Measurements from ENCODE around the gene CYP24A1.
"Not testable (repeated sequence)": the region's sequence is repeated elsewhere in the genome, so short reads cannot be mapped to it uniquely, and the experiment has no call there.

Gene CYP24A1

DNA sequence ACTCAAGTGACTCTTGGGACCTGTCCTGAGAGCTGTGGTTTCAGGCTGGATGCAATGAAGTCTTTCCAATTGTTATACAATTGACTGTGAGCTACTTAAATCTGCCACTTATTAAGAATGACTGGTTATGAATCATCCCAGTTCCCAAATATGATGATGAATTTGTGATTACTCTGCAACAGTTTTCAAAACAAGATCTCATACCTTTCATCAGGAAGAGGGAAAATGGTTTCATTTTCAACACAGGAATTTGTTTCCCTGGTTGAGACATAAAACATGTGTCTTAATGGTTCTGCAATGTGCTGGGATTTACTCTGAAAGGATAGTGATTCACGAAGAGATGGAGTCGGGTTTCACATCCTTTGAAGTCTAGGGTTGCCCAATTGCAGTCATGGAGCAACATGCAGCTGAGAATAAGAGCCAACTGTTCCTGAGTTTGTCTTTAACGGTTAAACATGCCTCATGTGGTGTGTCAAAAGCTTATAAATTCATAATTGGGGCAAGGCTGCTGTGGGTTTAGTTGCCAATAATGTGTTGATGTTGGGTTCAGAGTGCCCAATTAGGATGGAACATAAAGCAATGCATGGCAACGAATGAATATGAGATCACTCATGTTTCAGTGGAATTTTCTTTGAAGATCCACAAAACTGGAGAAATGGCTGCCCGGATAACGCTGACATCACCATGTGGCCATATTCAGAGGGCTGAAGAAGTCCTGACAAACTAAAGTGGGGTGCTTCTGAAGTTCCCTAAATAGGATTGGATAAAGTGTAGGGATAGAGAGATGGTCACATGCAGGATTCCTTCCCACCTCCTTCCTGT is 41.0 kb downstream of the CYP24A1 start:
- no peak for DNase-seq

DNA sequence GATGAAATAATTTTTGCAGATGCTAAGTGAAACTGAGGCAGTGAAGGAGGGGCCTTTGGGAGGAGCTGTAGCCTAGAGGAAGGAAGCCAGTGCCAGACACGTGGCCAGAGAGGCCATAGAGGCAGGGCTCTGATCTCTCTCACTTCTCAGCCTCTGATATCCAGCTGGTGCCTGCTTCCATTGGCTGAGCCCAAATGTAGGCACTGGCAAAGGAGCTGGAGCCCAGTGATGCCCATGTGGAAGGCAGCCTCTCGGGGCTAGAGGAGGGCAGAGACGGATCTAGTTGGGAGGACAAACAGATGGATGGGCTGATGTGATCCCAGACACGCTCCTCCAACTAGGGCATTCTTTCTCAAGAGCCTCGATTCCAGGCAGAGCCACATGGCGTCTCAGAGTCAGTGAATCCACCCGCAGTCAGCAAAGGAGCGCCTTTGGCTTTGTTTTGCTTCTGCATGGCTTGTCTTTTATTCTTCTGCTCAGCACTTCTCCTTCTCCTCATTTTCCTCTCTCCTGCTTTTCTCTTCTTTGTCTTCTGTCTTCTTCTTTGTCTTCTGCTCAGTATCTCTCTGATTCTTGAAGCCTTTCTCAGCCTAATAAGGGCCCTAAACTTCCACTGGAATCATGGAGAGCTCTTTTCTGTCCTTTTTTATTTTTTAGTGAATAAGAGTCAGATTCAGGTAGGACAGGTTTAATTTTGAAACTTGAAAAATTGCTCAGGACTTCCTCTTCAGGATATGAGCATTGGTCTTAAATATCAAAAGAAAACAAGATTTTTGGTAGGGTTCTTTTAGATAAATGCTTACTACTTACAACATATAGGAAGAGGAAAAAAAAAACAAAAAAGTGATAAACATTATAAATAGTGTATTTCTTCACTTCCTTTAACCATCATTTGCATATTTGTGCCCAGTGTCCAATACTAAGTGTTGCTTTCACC is 41.8 kb downstream of the CYP24A1 start:
- DNase-seq, result no peak

DNA sequence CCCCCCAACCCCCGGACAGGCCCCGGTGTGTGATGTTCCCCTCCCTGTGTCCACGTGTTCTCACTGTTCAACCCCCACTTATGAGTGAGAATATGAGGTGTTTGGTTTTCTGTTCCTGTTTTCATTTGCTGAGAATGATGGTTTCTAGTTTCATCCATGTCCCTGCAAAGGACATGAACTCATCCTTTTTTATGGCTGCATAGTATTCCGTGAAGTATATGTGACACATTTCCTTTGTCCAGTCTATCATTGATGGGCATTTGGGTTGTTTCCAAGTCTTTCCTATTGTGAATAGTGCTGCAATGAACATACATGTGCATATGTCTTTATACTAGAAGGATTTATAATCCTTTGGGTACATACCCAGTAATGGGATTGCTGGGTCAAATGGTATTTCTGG is 42.7 kb downstream of the CYP24A1 start:
- not testable (repeated sequence) for DNase-seq

DNA sequence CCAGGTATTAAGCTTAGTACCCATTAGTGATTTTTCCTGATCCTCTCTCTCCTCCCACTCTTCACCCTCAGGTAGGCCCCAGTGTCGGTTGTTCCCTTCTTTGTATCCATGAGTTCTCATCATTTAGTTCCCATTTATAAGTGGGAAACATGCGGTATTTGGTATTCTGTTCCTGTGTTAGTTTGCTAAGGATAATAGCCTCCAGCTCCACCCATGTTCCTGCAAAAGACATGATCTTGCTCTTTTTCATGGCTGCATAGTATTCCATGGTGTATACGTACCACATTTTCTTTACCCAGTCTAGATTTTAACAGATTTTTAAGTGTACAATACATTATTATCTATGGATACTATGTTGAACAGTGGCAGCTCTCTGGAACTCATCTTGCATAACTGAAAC is 44.4 kb downstream of the CYP24A1 start:
- DNase-seq, result no peak

DNA sequence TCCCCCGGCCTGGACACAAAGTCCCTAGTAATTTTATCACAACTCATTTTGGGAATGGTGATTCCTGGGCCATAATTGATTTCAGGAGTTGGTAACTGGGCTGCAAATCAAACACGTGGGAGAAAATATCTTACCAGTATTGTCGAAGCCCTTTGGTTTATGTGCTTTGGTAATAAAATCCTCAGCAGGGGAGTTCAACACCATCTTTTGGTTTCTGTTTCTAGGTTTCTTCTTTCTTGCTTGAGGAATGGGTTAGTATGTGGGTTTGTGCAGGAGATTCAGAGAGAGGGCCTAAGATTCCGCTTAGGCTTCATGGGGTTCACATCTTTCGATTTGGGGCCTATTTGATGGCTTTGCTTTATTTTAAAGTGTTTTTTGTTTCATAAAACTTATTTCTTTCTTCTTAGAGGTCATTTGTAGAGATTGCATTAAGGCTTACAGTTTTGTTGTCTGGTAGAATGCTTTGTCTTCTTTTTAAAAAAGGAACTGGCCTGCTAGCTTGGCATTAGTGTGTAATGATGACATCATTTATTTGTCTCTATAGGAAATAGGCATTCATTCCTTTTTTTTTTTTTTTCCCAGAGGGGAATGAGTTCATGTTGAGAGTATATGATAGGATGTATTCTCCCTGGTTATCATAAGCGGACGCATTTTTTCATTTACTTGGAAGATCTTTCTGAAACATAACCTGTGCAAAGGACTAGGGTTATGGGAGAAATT is 45.8 kb downstream of the CYP24A1 start:
- no peak for DNase-seq

DNA sequence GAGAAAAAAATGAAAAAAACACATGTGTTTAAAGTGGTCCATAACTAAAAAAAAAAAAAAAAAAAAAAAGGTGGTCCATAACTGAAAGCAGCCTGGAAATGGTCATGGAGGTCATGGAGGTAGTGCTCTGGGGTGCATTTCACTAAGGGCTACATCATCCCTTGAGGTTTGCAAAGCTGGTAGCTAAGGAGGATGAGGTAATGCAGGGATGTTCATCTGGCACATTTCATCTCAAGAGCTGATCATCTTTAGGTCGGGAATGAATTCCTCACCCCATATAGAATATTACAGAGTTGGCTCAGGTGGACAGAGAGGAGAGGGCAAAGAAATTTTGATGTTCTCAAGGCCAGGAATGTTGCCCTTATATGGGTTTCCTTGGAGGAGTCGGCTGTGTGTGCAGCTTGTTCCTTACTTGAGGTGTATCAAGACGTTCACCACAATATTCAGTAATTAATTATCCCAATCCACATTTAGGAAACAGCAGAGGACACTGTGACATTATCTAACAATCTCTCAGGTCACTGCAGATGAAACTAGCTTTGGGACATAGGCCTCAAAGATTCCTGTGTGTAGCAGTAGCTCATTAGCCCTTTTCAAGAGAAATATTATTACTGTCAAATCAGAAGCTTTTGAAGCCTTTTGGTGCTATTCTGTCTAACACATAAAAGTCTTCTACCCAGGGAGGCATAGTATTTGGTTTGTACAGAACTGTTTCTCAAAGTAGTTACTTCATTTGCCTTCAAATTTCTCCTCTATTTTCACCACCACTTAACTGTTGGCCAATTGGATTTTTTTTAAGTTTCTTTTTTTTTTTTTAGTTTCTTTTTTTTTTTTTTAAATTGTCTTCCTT is 46.8 kb downstream of the CYP24A1 start:
- no peak for DNase-seq

DNA sequence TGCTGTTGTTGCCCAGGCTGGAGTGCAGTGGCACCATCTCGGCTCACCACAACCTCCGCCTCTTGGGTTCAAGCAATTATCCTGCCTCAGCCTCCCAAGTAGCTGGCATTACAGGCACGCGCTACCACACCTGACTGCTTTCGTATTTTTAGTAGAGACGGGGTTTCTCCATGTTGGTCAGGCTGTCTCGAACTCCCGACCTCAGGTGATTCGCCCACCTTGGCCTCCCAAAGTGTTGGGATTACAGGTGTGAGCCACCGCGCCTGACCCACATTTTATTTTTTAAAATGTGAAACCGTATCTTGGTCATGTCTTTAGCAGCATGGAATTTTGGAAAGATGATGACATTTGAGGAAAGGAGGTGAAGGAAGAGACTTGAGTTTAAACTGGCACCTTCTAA is 47.5 kb downstream of the CYP24A1 start:
- DNase-seq, result not testable (repeated sequence)

DNA sequence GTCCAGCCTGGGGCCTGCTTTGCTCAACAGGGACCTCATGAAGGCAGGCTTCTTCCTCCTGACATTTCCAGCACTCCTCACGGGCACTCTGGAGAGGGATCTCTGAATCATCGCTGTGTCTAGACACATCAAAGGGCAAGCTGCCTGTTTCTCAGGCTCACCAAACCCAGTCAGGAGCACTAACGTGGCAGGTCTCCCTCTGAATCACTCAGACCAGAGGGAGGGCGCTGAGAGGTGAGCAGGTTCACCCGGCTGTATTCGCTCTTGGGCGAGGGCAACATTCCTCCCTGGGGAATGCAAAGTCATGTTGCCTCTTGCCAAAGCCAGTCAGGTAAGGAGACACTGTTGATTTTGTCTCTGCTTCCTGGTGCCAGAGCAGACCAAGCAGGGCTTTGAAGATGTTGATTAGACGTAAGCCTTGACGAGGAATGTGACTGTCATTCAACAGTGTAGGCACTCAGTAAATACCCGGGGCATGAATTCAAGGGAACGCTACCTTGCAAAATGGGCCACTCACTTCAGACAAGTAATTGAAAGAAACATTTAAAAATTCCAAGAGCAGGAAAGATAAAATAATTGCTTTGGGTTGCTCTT is 50.1 kb downstream of the CYP24A1 start:
- no peak for DNase-seq

DNA sequence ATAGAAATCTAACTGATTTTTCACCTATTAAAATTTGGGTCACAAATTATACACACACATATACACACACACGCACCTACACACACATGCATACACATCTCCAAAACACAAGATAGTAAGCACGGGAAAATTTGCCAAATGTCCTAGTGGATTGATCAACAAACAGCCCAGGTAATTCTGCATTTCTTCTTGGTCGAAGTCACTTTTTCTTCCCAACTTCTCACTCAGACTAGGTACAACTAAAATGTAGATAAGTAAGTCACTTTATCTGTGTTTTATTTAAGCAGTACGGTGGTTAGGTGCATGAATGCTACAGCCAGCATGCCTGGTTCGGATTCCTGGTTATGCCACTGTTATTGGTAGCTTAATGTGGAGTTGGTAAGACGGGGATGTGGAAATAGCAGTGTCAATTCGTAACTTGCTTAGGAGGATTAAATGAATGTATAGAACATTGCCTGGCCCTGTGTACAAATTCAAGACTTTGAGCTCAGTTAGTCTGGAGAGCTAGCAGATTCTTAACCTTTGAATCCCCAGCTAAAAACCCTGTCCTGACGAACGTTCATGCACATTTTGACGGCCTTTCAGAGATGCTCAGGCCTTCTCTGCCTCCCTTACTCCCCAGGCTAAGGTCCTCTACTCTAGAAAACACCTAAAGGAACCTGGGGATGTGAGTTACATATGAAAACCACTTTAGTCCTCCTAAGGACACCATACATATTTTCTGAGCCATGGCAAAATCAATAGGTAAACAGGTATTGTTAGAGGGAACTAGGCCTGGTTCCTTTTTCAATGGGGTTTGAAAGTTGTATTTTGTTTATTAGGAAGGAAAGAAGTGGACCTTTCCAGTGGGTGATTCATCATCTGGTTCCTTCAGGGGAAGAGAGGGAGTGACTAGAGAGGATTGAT is 50.9 kb downstream of the CYP24A1 start:
- no peak for DNase-seq

DNA sequence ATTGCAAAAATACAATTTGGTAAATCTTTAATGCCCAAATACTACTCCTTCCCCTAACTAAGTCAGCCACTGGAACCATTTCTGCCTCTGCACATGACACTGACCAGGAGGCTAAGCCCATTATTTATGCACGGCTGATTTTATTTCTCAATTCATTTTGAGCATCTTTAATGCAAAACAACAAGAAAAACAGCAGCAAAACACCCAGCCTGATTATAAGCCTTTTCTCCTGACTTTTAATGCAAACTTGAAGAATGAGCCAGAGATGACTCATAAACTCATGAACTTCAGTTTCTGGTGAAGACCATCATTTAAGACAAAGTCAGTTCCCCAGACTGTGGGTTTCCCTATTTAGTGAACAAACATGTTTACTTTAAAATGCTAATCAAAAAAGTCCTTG is 51.6 kb downstream of the CYP24A1 start:
- DNase-seq, result no peak

DNA sequence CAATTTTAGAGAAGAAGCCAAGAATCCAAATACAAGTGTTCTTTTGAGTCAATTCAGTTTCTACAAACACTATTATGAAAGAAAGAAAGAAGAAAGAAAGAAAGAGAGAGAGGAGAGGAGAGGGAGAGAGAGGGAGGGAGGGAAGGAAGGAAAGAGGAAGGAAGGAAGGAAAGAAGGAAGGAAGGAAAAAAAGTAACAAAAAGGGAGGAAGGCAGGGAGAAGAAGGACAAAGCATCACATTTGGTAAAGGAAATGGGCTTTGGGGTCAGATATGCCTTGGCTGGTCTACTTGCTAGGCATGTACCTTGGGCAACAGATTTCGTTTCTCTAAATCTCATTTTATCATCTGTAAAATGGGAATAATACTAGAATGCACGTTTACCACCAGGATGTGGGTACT is 54.0 kb downstream of the CYP24A1 start:
- DNase-seq, result no peak

DNA sequence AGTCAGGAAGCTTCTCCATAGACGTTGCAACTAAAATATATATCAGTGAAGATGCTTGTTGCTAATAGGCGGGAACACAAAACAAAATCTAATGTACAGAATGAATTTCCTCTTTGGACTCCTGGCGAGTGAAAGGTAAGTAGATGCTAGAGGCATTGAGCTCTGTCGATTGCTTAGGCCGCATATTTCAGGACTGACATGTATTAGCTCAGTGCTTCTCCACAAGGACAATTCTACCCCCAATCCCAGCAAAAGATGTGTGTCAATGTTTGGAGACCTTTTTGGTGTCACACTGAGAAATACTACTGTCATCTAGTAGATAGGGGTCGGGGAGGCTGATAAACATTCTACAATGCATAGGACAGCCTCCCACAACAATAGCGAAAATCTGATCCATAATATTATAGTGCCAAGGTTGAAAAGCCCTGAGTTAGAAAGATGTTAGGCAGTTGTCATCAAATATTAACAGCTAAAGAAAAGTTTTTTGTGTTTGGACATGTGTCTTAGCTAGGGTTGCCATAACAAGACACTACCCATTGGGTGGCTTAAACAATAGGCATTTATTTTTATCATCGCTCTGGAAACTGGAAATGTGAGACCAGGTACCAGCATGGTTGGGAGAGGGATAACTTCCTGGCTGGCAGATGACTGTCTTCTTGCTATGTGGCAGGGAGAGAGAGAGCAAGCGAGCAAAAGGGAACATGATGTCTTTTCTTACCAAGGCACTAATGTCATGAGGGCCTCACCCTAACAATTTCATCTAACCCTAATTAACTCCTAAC is 55.4 kb downstream of the CYP24A1 start:
- no peak for DNase-seq

DNA sequence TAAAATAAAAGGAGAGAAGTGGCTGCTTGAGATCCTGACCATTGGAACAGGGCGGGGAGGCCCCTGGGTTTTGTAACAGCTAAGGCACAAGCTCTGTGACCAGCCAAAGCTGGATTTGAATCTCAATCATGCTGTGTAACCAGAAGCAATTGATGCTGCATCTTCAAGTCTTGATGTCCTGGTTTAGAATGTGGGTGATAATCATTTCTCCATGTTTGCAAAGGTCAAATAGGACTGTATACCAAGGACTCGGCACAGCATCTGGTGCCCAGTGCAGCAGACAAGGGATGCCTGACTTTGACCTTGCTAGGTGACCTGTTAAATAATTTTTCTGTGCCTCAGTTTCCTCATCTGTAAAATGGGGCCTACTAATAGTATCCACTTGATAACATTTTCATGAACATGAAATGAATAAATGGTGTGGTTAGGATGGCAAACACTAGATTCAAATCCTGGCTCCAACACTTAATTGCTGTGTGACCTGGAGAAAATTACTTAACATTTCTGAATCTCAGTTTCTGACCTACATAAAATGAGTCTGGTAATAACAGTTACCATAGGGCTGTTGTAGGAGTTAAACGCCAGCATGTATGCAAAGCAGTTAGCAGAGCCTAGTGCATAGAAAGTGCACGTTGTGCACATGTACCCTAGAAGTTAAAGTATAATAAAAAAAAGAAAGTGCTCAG is 57.1 kb downstream of the CYP24A1 start:
- no peak for DNase-seq

DNA sequence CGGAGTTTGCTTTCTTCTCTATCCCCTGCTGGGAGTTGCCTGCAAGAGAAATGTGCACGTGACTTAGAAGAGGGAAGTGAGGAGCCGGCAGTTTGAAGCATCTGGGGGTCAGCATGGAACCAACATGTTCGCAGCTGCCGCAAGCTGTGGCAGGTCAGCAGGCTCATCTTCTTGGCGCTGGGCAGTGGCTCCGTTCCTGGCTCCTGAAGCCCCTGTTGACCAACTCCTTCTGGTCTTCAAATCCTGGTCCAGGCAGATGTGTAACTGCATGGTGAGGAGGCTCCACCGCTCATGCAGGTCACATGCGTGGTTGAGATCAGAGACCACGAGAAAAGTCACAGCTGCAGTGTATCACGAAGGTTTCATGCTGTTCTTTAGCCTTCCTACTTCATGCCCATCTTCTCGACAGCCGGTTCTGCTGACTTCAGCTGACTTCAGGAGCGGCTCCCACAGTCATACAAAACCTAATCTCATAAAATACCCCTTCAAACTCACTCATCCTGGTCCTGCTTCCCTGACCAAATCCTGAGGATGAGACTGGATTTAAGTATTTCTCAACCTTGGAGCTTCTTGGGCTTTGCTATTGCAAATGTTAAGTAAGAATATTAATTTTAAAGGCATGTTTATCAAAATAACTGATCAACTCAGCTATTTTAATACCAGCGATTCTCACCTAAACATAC is 58.5 kb downstream of the CYP24A1 start:
- DNase-seq, result no peak

DNA sequence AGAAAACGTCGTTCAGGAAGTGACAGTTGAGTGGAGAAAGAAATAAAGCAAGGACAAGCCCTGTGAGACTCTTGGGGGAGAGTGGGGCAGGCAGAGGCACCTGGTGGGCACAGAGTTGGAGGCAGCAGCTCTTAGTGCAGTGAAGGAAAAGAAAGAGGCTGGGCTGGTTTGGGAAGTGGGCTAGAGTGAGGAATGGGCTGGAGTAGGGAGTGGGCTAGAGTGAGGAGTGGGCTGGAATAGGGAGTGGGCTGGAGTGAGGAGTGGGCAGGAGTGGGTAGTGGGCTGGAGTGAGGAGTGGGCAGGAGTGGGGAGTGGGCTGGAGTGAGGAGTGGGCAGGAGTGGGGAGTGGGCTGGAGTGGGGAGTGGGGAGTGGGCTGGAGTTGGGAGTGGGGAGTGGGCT is 59.7 kb downstream of the CYP24A1 start:
- DNase-seq, result no peak

DNA sequence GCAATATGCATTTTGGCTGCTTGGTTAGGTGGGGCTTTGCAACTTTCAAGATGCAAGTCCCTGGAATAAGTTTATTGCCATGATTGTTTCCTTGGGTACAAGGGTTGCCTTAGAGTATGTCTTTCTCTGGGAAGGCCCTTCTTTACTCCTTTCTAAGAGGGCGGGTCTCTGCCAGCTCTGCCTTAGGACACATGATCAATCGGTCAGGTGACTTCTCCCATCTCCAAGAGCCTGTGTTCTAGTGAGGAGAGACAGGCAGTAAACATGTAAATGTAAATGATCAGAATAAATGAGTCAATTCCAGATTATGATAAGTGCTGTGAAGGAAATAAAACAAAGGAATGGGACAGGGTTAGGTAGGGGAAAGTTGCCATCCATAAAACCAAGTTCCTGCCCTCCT is 60.2 kb downstream of the CYP24A1 start:
- no peak for DNase-seq

DNA sequence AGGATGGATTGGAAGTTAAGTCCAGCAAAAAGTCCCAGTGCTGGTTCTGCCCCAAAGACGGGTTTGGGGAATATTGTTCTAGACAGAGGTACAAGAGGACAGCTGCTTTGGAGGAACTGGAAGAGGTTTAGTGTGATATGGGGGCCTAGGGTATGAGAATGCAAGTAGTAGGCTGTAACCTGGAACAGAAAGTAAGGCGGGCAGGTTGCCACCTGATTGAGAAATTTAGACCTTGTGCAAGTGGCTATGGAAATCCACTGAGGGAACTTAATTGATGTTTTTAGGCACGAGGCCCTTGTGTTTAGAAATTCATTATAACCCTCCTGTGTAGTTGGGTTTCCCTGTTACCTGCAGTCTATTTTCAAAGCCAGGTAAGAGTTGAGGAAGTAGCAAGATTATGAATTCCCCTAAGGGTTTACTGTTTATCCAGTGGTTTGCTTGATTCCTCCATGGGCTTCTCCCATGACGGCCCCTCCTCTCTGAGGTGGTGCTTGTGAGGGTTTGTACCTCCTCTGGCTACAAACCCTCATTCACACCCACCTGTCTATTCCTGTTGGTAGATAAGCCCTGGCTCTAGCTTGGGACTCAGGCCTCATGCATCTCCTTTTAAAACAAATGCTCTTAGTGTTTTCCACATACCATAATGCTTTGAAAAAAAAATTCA is 61.4 kb downstream of the CYP24A1 start:
- no peak for DNase-seq

DNA sequence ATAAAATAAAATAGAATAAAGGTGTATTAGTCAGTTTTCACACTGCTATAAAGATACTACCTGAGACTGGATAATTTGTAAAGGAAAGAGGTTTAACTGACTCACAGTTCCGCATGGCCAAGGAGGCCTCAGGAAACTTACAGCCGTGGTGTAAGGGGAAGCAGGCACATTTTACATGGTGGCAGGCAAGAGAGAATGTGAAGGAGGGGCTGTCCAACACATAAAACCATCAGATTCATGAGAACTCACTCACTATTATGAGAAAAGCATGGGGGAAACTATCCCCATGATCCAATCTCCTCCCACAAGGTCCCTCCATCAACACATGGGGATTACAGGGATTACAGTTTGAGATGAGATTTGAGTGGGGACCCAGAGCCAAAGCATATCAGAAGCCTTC is 62.3 kb downstream of the CYP24A1 start:
- DNase-seq, result no peak

Measured in right hindlimb (tissue), 1 donor.